Measurements from ENCODE around the gene PHOSPHO2. TPM values are rescaled to one million over a fixed set of nuclear protein-coding genes. Genes with fewer than 3 reads are reported as not detected.

Gene PHOSPHO2
- total RNA-seq, 1 experiment from 2014 or later, result 7.1 TPM

DNA sequence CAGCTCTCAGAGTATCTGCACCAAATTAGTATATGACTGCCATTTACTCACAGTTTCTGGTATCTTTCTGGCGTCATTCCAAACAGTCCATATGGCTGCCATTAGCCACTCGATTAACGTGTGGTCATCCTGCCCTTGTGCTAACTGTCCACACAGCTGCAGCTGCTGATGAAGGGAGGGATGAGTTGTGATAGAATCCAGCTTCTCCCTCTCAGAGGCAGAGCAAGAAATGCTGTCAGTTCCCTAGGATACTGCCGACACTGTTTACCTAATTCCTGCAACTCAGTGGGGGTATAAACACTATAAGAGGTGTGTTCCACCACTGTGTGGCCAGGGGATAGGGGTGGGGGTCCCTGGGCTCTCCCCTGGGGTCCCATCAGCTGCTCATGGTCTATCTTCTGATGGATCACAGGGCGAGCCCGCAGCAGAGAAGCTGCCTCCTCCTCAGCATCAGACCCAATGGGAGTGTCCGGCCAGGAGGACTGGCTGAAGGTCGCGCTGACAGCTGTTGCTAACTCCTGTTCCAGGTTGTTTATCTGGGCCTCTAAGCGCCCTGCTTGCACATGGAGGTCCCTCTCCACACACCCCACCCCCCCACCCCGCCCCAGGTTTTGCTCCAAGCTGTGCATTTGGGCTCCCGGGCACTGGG is 22.1 kb downstream of the PHOSPHO2 start:
- no peak for DNase-seq (ENCODE audit: low spot score)

DNA sequence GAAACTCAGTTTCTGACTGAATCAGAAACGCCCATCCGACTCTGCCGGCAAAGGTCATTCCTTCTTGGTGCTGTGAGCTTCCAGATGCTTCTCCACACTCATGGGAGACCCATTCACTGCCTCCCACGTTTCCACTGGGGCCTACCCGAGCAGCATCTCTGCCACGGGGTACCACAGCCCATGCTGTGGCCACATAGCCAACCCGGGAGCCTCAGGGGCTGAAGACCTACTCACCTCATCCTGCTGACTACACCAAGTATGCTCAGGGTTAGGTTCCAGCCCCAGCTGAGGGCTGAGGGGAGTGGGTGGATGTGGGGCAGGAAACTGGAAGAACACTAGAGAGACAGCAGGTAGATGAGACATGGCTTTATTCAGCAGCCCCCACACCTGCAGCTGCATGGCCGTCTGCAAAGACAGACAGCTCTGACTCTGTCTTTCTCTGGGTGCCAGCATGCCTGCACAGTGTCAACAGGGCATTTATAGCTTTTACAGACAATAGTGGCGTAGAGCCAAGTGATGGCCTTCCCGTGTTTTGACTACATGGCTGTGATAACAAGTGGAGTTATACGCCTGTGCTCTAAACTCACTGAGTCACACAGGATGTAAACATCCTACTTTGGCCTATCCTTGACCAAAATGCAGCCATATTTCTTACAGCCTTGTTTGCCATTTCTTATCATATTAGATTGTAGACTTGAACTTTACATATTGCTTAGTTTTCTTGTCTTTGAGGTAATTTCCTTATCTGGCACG is 22.8 kb downstream of the PHOSPHO2 start:
- no peak for DNase-seq (ENCODE audit: low spot score)

DNA sequence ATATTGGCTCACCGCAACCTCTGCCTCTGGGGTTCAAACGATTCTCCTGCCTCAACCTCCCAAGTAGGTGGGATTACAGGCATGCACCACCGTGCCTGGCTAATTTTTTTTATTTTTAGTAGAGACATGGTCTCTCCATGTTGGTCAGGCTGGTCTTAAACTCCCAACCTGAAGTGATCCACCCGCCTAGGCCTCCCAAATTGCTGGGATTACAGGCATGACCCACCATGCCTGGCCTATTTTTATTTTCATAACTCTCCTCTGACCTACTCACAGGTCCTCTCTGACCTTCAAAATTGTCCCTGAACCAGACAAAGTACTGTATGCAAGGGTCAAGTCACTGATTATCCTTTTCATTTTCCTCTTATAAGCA is 23.4 kb downstream of the PHOSPHO2 start:
- no peak for DNase-seq (ENCODE audit: low spot score)

DNA sequence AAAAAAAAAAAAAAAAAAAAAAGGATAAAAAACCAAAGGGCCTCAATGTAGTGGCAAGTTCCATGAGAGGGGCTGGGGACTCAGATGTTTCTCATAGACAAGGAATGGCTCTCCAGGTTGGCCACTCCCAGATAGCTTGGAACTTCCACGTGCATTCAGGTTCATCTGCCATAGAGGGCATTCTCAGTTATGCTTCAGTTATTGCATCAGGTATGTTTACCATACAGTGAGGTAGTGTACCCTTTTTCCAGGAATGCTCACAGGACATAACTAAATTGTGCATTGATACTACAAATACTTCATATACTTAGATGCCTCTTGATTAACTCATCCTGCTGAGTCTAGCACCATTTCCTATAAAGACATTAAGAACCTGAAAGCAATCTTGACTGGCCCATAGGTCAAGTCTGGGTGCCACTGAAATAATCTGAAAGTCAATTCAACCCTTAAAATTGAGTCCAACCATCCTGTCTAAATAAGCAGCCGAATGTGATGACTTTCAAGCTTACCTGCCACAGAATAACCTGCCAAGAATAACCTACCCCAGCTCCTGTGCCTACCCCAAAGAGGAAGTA is 24.7 kb downstream of the PHOSPHO2 start:
- DNase-seq (ENCODE audit: low spot score), result no peak

DNA sequence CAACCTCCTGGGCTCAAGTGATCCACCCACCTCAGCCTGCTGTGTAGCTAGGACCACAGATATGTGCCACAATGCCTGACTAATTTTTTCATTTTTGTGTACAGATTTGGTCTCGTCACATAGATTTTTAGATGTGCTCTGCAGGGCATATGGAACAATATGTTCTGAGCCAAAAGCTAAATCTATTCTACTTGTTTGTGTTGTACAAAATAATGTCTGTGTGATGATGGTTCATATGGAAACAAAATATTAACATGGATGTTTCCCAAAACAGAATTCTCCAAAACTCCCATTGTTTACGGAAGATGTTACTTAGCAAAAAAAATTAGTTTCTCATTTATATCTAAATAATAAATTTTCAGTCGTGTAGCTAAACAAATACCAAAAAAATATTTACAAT is 26.7 kb downstream of the PHOSPHO2 start:
- DNase-seq (ENCODE audit: low spot score), result no peak

DNA sequence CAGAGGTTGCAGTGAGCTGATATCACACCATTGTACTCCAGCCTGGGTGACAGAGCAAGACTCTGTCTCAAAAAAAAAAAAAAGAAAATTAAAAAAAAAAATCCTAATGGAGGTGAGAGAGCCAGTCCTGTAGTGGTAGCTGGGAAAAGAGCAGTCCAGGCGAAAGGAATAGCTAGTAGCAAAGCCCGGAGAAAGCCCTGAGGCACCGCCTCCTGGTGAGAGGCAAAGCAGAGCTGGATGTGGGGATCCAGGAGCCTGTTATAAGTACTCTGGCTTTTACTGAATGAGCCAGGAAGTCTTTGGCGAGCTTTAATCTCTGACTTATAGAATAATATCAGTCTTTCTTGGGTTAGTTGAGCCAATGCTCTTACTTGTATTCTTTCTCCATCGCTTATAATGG is 32.8 kb downstream of the PHOSPHO2 start:
- no peak for DNase-seq (ENCODE audit: low spot score)

DNA sequence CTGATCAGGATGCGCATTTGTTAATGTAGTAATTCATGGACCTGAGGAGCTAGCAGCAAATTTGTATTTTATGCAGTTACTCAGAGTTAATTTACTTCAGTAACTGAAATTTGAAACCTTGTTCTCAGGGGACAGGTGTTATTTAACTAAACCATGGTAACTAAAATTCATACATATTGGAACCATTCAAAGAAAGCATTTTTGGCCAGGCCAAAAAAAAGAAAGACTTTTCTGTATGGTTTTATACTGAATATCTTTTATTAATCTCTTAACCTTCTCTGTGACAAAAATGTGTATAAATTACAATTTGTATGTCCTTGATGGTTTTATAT is 35.0 kb downstream of the PHOSPHO2 start:
- no peak for DNase-seq (ENCODE audit: low spot score)

DNA sequence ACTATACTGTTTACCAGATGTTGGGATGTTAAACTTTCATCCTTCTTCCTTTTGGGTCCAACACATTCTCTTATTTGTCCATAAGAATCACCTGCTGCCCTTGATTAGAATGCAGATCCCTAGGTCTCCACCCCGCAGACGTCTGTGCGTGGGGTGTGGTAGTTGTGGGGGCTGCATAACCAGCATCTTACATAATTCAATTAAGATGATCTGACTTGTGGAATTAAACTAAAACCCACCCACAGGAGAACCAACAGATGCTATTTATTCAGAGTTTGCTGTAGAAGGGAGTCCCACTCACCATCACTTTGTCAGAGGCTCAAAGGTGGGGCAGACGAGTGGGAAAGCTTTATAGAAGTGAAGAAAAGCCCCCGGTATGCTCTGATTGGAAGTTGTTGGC is 37.8 kb downstream of the PHOSPHO2 start:
- no peak for DNase-seq (ENCODE audit: low spot score)

DNA sequence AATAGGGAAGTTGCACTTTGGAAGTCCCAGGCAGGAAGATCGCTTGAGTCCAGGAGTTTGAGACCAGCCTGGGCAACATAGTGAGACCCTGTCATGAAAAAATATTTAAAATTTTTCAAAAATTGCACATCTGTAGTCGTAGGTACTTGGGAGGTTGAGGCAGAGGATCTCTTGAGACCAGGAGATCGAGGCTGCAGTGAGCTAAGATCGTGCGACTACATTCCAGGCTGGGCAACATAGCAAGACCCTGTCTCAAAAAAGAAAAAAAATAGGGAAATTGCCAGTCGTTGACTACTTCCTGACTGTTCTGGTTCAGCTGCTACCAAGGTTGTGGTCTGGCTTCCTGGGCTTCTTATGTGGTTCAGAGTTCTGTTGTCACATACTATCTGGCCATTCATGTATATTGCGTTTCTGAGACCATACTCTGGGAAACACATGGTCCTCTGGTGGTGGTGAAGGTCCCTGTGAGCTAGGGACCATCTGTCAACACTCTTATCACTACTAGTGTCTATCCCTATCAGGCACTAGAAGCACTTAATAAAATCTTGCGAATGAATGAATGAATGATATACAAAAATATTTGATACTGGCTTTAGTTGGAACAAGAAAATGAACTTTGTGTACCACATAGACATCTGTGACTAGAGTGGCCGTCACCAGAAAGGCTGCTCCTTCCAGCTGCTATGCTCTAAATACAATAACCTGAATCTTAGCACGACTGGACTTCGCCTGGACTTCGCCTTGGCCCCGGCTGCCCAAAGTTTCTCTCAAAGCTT is 38.5 kb downstream of the PHOSPHO2 start:
- DNase-seq (ENCODE audit: low spot score), result no peak

DNA sequence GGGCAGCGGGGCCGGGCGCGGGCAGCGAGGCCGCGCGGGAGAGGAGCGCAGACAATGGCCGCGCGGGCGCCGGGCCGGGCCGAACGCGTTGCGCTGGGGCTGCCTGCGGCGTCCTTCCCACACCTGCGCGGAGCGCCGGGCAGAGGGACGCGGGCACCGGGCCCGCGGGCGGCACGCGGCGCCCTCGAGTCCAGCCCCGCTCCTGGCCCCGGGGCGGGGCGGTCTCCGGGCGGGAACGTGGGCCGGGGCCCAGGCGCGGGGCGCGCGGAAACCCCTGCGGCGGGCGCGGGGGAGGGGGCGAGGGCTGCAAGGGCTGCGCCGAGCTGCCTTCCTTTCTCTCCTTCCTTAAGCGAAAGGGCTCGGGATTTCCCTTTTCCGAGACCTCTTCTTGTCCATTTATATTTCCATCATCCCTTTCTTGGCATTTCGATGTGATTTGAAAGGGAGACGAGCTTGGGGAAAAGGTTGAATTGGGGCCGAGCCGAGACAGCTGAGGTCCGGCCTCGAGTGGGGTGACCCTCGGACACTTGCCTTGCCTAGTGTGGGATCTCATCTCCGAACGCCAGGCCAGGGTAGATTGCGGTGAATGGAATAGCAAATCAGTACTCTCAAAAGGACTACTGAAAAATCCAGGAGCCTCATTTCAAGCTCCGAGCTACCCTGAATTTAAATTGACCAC is 40.0 kb downstream of the PHOSPHO2 start:
- DNase-seq (ENCODE audit: low spot score), result no peak

DNA sequence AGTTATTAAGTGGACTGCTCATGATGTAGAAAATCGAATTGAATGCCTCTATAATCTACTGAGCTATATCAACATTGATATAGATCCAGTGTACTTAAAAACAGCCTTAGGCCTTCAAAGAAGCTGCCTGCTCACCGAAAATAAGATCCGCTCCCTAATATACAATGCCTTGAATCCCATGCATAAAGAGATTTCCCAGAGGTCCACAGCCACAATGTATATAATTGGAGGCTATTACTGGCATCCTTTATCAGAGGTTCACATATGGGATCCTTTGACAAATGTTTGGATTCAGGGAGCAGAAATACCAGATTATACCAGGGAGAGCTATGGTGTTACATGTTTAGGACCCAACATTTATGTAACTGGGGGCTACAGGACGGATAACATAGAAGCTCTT is 41.4 kb downstream of the PHOSPHO2 start:
- DNase-seq (ENCODE audit: low spot score), result no peak

DNA sequence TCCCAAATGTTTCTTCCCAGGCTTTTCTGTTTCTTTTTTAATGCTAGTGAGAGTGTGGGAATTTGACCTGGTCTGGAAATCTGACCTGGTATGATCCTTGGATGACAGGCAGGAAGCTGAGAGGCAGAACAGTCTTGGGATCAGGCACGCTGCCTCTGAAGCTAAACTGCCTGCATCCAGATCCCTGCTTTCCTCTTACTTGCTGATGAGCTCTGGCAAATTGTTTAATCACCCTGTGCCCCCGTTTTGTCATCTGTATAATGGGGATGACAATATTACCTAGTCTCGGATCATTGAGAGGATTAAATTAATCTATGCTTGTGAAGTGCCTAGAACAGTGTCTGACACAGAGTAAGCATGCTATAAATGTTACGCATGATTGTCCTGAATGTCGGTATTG is 42.6 kb downstream of the PHOSPHO2 start:
- no peak for DNase-seq (ENCODE audit: low spot score)

DNA sequence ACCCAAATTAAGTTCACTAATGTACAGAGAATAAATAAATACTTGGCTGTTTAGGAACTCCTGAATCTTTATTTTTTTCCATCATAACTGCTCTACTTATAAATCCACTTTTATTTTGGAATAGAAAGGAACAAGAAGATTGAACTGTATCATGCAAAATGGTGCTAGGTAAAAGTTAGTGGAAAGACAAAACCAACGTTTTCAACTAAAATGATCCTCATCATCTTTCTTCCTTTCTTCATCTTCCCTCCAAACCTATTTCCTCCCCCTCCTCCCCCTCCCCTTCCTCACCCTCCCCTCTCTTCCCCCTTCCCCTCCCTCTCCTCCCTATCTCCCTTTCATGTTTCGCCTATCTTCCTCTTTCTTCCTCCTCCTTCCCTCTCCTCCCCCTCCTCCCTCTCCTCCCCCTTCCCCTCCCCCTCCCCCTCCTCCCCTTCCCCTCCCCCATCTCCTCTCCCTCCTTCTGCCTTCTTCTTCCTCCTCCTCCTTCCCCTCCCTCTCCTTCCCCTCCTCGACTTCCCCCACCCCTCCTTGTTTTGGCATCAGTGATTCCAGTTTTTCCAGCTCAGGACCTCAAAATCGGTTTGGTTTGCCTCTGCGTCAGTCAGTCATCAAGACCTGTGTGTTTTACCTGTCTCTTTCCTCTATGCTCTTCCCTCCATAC is 44.4 kb downstream of the PHOSPHO2 start:
- DNase-seq (ENCODE audit: low spot score), result no peak

DNA sequence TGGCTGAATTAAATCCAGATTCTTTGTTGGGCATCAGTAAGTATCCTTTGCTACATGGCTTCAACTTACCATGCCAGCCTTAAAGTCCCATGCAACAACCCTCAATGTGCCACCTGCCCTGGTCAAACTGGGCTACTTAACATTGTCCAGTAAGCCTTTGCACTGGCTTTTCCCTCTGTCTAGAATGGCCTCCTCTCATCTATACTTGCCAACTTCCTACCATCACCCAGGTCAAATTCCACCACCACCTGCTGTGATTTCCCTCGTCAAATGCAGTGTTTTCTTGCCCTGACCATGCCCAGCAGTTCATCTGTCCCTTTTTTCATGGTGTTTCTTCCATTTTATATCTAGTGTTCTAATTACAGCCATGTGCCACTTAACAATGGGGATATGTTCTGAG is 45.1 kb downstream of the PHOSPHO2 start:
- DNase-seq (ENCODE audit: low spot score), result no peak

DNA sequence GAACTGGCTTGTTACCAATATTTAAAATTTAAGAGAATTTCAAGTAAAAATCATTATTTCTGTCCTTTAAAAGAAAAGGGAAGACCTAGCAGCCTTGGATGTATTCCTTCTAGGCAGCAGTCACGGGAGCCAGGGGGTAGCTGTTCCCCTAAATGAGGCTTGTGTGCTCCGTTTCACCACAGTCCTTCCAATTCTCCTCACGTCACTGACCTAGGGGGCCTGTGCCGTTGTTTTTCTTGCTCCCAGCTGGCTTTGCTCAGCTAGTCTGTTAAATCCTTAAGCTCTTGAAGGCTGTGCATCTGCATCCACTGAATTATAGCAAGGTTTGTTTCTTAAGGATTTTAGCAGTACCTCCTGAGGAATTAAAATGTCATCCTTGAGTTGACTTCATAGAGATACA is 49.3 kb downstream of the PHOSPHO2 start:
- no peak for DNase-seq (ENCODE audit: low spot score)

DNA sequence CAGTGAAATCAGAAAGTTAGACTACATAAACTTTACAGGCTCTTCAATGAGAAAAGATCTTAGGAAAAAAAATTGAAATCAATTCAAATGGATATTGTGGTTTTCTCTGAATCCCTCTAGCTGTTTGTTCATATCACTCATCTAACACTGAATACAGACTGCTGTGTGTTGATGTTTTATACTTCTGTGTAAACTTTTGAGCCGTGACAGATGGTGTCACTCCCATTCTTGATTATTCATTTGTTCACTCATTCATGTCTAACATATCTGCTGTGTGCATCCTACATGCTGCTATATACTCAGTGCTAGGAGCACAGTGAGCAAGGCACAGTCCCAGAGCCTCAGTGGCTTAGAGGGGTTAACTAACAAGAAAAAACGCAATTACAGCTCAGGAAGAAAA is 52.0 kb downstream of the PHOSPHO2 start:
- no peak for DNase-seq (ENCODE audit: low spot score)

DNA sequence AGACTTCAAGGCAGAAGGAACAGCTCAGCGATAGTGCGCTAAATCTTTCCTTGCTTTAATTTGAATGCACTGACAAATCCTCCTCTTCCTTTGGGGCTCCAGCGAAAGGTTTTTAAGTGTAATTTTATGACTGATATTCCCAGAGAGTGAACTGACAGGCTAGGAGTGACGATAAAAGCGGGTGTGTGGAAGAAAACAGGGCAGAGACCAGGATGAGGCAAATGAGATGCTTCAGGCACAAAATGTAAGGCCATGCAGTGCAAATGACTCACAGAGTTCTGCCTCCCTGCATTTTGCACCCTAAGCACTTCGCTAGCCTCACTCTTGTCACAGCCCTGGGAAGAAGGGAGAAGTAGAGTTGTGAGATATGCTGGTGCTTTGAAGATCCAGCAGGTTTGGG is 54.0 kb downstream of the PHOSPHO2 start:
- DNase-seq (ENCODE audit: low spot score), result no peak
